ENCODE data around the gene KRTAP2-4.
"Not testable (repeated sequence)": the region's sequence is repeated elsewhere in the genome, so short reads cannot be mapped to it uniquely, and the experiment has no call there.

KRTAP2-4 gene

GRCh38 chr17:41054025-41054424 lies 11.7 kb downstream of the KRTAP2-4 start:
- in situ Hi-C loops (cut with MboI; ENCODE audit: low pct_unique_long_range_greater_than_20kb, low sequenced_read_pairs, unreplicated experiment), result no loop called here
- no peak for DNase-seq (ENCODE audit: low spot score)

GRCh38 chr17:41052566-41052965 lies 13.1 kb downstream of the KRTAP2-4 start:
- no peak for DNase-seq (ENCODE audit: low spot score)
- in situ Hi-C loops (cut with MboI; ENCODE audit: low pct_unique_long_range_greater_than_20kb, low sequenced_read_pairs, unreplicated experiment), result no loop called here
- no peak for TF ChIP-seq CTCF (IDR thresholded peaks at IDR 0.05; ENCODE audit: extremely low read depth, insufficient read depth, missing control alignments)

More at GRCh38 chr17:41054025-41054424, 11.7 kb downstream of the KRTAP2-4 start:
- TF ChIP-seq CTCF (IDR thresholded peaks at IDR 0.05; ENCODE audit: extremely low read depth, insufficient read depth, missing control alignments), result no peak

- in situ Hi-C loops (cut with MboI; ENCODE audit: low pct_unique_long_range_greater_than_20kb, low sequenced_read_pairs, unreplicated experiment), result no loop called here
- no peak for DNase-seq (ENCODE audit: low spot score)
- no peak for TF ChIP-seq CTCF (IDR thresholded peaks at IDR 0.05; ENCODE audit: extremely low read depth, insufficient read depth, missing control alignments)
These were observed 16.6 kb downstream of the KRTAP2-4 start for GRCh38 chr17:41049110-41049509.

GRCh38 chr17:41048441-41048840 lies 17.2 kb downstream of the KRTAP2-4 start:
- TF ChIP-seq CTCF (IDR thresholded peaks at IDR 0.05; ENCODE audit: extremely low read depth, insufficient read depth, missing control alignments), result no peak
- no peak for DNase-seq (ENCODE audit: low spot score)
- in situ Hi-C loops (cut with MboI; ENCODE audit: low pct_unique_long_range_greater_than_20kb, low sequenced_read_pairs, unreplicated experiment), result no loop called here

GRCh38 chr17:41046735-41047465 lies 18.8 kb downstream of the KRTAP2-4 start, which contains the start of gene KRTAP2-1:
Gene KRTAP2-1 (minus strand): TSS chr17:41047316. CDS start chr17:41047267, 49 bp downstream.
- DNase-seq (ENCODE audit: low spot score); in situ Hi-C loops (cut with MboI; ENCODE audit: low pct_unique_long_range_greater_than_20kb, low sequenced_read_pairs, unreplicated experiment): not testable (repeated sequence)

GRCh38 chr17:41042953-41043352 lies 22.7 kb downstream of the KRTAP2-4 start:
- no peak for TF ChIP-seq CTCF (IDR thresholded peaks at IDR 0.05; ENCODE audit: extremely low read depth, insufficient read depth, missing control alignments)
- in situ Hi-C loops (cut with MboI; ENCODE audit: low pct_unique_long_range_greater_than_20kb, low sequenced_read_pairs, unreplicated experiment), result no loop called here
- DNase-seq (ENCODE audit: low spot score), result no peak

- DNase-seq (ENCODE audit: low spot score), result not testable (repeated sequence)
These were observed 24.7 kb downstream of the KRTAP2-4 start, which contains the start of gene KRTAP1-1 for GRCh38 chr17:41040783-41041571. Gene KRTAP1-1 (minus strand): TSS chr17:41041450. CDS start chr17:41041397, 53 bp downstream.

More at GRCh38 chr17:41040783-41041571, 24.7 kb downstream of the KRTAP2-4 start, which contains the start of gene KRTAP1-1:
- in situ Hi-C loops (cut with MboI; ENCODE audit: low pct_unique_long_range_greater_than_20kb, low sequenced_read_pairs, unreplicated experiment), result not testable (repeated sequence)

All from GM13977 (cell line).